CD8-positive, alpha-beta memory T cell (primary cell): ENCODE data around the gene XPR1. TPM values are rescaled to one million over a fixed set of nuclear protein-coding genes. Genes with fewer than 3 reads are reported as not detected.

ENCODE experiments used
- CTCF ChIA-PET: fragments of 350-600 bp; sonication (Branson Sonifier 250); formaldehyde crosslinking; loops from one replicate; lab custom pipeline; 2021; ENCODE audit warnings: antibody characterized with exemption; lab: Charles Lee
- POLR2A ChIA-PET: fragments of 350-600 bp; sonication (Branson Sonifier 250); formaldehyde crosslinking; loops from one replicate; lab custom pipeline; 2021; ENCODE audit warnings: antibody characterized with exemption; lab: Charles Lee
- DNase-seq, 5 donors: peaks; one replicate each; pipeline versions ENCODE4 v3.0.0 to v3.0.0-alpha.2; 2020 to 2022; ENCODE audit warnings: mixed read lengths in 1 of 5
- H3K27ac ChIP-seq: one replicate; pipeline ENCODE4 v1.7.0; 2013; ENCODE audit warnings: low read depth, mild to moderate bottlenecking, low read length, moderate library complexity
- H3K27me3 ChIP-seq: 2 replicates; pipeline ENCODE4 v1.7.0; 2013; ENCODE audit warnings: low read length, mild to moderate bottlenecking; ENCODE audit not compliant: insufficient read depth, poor library complexity, severe bottlenecking
- H3K36me3 ChIP-seq: 2 replicates; pipeline ENCODE4 v1.7.0; 2013; ENCODE audit warnings: mild to moderate bottlenecking, low read length, moderate library complexity; ENCODE audit not compliant: insufficient read depth
- H3K4me1 ChIP-seq: 2 replicates; pipeline ENCODE4 v1.7.0; 2013; ENCODE audit warnings: mild to moderate bottlenecking, low read length, moderate library complexity; ENCODE audit not compliant: insufficient read depth
- H3K4me3 ChIP-seq: 2 replicates; pipeline ENCODE4 v1.7.0; 2013; ENCODE audit warnings: mild to moderate bottlenecking, low read length
- H3K9me3 ChIP-seq: 2 replicates; pipeline ENCODE4 v1.7.0; 2013; ENCODE audit warnings: mild to moderate bottlenecking, low read length
- H3K27ac Mint-ChIP-seq, 8 donors: one replicate each; pipeline ENCODE4 v1.8.0; 2020 to 2021; ENCODE audit warnings: mixed read lengths in 8 of 8, mild to moderate bottlenecking in 6 of 8, inconsistent platforms in 3 of 8, moderate library complexity in 3 of 8
- H3K27me3 Mint-ChIP-seq, 2 donors: one replicate each; pipeline ENCODE4 v1.8.0; 2020 to 2021; ENCODE audit warnings: mixed read lengths in 2 of 2, mild to moderate bottlenecking in 1 of 2, moderate library complexity in 1 of 2
- H3K36me3 Mint-ChIP-seq, 3 donors: one replicate each; pipeline ENCODE4 v1.8.0; 2020 to 2021; ENCODE audit warnings: mixed read lengths in 3 of 3, inconsistent platforms in 1 of 3, mild to moderate bottlenecking in 1 of 3
- H3K4me1 Mint-ChIP-seq, 3 donors: one replicate each; pipeline ENCODE4 v1.8.0; 2020 to 2021; ENCODE audit warnings: mixed read lengths in 3 of 3, inconsistent platforms in 1 of 3, mild to moderate bottlenecking in 1 of 3
- H3K4me3 Mint-ChIP-seq, 7 donors: one replicate each; pipeline ENCODE4 v1.8.0; 2020 to 2021; ENCODE audit warnings: mixed read lengths in 7 of 7, mild to moderate bottlenecking in 6 of 7, moderate library complexity in 4 of 7, inconsistent platforms in 2 of 7
- H3K9me3 Mint-ChIP-seq, 5 donors: one replicate each; pipeline ENCODE4 v1.8.0; 2020 to 2022; ENCODE audit warnings: mixed read lengths in 5 of 5, mild to moderate bottlenecking in 3 of 5, moderate library complexity in 2 of 5, inconsistent platforms in 1 of 5
- polyA plus RNA-seq: library from polyadenylated mRNA; unstranded; fragments of 300-500 nt; fragmentation: Illumina TruSeq; gene quantifications from one replicate; pipeline ENCODE4 v1.2.3, GENCODE V29; 2021
- total RNA-seq, 2 experiments: library from RNA; stranded (reverse); gene quantifications; one replicate each; pipeline ENCODE4 v1.2.3, GENCODE V29; 2021

Gene XPR1
- total and polyA plus RNA-seq, 3 experiments from 2014 or later, result 7.6 to 23.2 (median 20.8) TPM

GRCh38 chr1:180906511-180906910, 274.7 kb downstream of the XPR1 start:
- H3K4me3 ChIP-seq, result no peak overlapping the region
- H3K27me3 Mint-ChIP-seq, result peaks cover 7 to 26% of the 10 kb centered on the region in 2 donors
- H3K9me3 Mint-ChIP-seq, result no peaks in the 10 kb centered on the region
- ChIA-PET POLR2A (no interaction called here), CTCF (no interaction called here)
- no peak overlapping the region for H3K27ac Mint-ChIP-seq
- no peaks in the 10 kb centered on the region for H3K27me3 ChIP-seq
- no peaks in the 10 kb centered on the region for H3K4me1 ChIP-seq
- no peaks in the 10 kb centered on the region for H3K9me3 ChIP-seq
- no peaks in the 10 kb centered on the region for H3K36me3 ChIP-seq
- no peak for DNase-seq
- H3K36me3 Mint-ChIP-seq, result no peaks in the 10 kb centered on the region
- H3K4me3 Mint-ChIP-seq, result no peak overlapping the region
- H3K27ac ChIP-seq, result no peak overlapping the region
- H3K4me1 Mint-ChIP-seq, result peaks cover 7 to 16% (median 9%) of the 10 kb centered on the region in 3 donors

GRCh38 chr1:180907313-180908055, 275.7 kb downstream of the XPR1 start:
- ChIA-PET POLR2A (no interaction called here), CTCF (no interaction called here)
- no peak overlapping the region for H3K27ac ChIP-seq
- no peak for DNase-seq
- no peaks in the 10 kb centered on the region for H3K4me1 ChIP-seq
- Mint-ChIP-seq H3K9me3 (no peaks in the 10 kb centered on the region), H3K36me3 (no peaks in the 10 kb centered on the region), H3K27ac (no peak overlapping the region), H3K27me3 (peaks cover 11 to 31% of the 10 kb centered on the region in 2 donors), H3K4me1 (peaks cover 7 to 19% (median 15%) of the 10 kb centered on the region in 3 donors), H3K4me3 (no peak overlapping the region)
- peaks cover 3% of the 10 kb centered on the region for H3K27me3 ChIP-seq
- no peaks in the 10 kb centered on the region for H3K36me3 ChIP-seq
- H3K9me3 ChIP-seq, result no peaks in the 10 kb centered on the region
- H3K4me3 ChIP-seq, result no peak overlapping the region

GRCh38 chr1:180908074-180908765, 276.4 kb downstream of the XPR1 start:
- ChIA-PET POLR2A (no interaction called here), CTCF (no interaction called here)
- Mint-ChIP-seq H3K27ac (peak overlapping the region in 1 of 8 donors; percentile 9), H3K4me3 (no peak overlapping the region), H3K27me3 (peaks cover 11 to 31% of the 10 kb centered on the region in 2 donors), H3K4me1 (peaks cover 7 to 19% (median 15%) of the 10 kb centered on the region in 3 donors), H3K36me3 (no peaks in the 10 kb centered on the region), H3K9me3 (no peaks in the 10 kb centered on the region)
- no peak for DNase-seq
- Histone ChIP-seq H3K9me3 (no peaks in the 10 kb centered on the region), H3K4me1 (no peaks in the 10 kb centered on the region), H3K27ac (no peak overlapping the region), H3K36me3 (no peaks in the 10 kb centered on the region), H3K27me3 (peaks cover 3% of the 10 kb centered on the region), H3K4me3 (no peak overlapping the region)

- H3K27ac ChIP-seq, result no peak overlapping the region
- ChIA-PET CTCF (no interaction called here), POLR2A (no interaction called here)
- H3K4me1 Mint-ChIP-seq, result peaks cover 7 to 25% (median 23%) of the 10 kb centered on the region in 3 donors
- H3K4me1 ChIP-seq, result no peaks in the 10 kb centered on the region
- H3K27me3 Mint-ChIP-seq, result peaks cover 11 to 38% of the 10 kb centered on the region in 2 donors
- H3K9me3 ChIP-seq, result no peaks in the 10 kb centered on the region
- H3K27me3 ChIP-seq, result peaks cover 3% of the 10 kb centered on the region
- no peaks in the 10 kb centered on the region for H3K36me3 Mint-ChIP-seq
- no peak overlapping the region for H3K4me3 ChIP-seq
- H3K9me3 Mint-ChIP-seq, result no peaks in the 10 kb centered on the region
- H3K27ac Mint-ChIP-seq, result no peak overlapping the region
- DNase-seq, result no peak
- H3K36me3 ChIP-seq, result no peaks in the 10 kb centered on the region
- H3K4me3 Mint-ChIP-seq, result peak overlapping the region in 3 of 7 donors; percentile 11 to 34 (median 25)
Measured at GRCh38 chr1:180909005-180909414, 277.2 kb downstream of the XPR1 start.

GRCh38 chr1:180909462-180909976, 277.7 kb downstream of the XPR1 start:
- Histone ChIP-seq H3K4me3 (no peak overlapping the region), H3K36me3 (no peaks in the 10 kb centered on the region), H3K4me1 (no peaks in the 10 kb centered on the region), H3K27me3 (peaks cover 3% of the 10 kb centered on the region), H3K9me3 (no peaks in the 10 kb centered on the region), H3K27ac (no peak overlapping the region)
- no peak for DNase-seq
- Mint-ChIP-seq H3K27me3 (peaks cover 11 to 41% of the 10 kb centered on the region in 2 donors), H3K4me3 (no peak overlapping the region), H3K36me3 (no peaks in the 10 kb centered on the region), H3K4me1 (peaks cover 7 to 26% (median 24%) of the 10 kb centered on the region in 3 donors), H3K9me3 (no peaks in the 10 kb centered on the region), H3K27ac (peak overlapping the region in 1 of 8 donors; percentile 31)
- ChIA-PET CTCF (no interaction called here), POLR2A (no interaction called here)

GRCh38 chr1:180911640-180912191, 279.9 kb downstream of the XPR1 start:
- H3K36me3 ChIP-seq, result no peaks in the 10 kb centered on the region
- peaks cover 7 to 26% (median 24%) of the 10 kb centered on the region in 3 donors for H3K4me1 Mint-ChIP-seq
- peaks cover 3% of the 10 kb centered on the region for H3K27me3 ChIP-seq
- ChIA-PET POLR2A (no interaction called here), CTCF (no interaction called here)
- H3K27ac Mint-ChIP-seq, result no peak overlapping the region
- H3K36me3 Mint-ChIP-seq, result no peaks in the 10 kb centered on the region
- no peaks in the 10 kb centered on the region for H3K9me3 ChIP-seq
- H3K27ac ChIP-seq, result no peak overlapping the region
- H3K27me3 Mint-ChIP-seq, result peaks cover 17 to 49% of the 10 kb centered on the region in 2 donors
- H3K9me3 Mint-ChIP-seq, result no peaks in the 10 kb centered on the region
- no peak for DNase-seq
- H3K4me3 ChIP-seq, result no peak overlapping the region
- H3K4me3 Mint-ChIP-seq, result peak overlapping the region in 3 of 7 donors; percentile 19 to 54 (median 22)
- no peaks in the 10 kb centered on the region for H3K4me1 ChIP-seq

- Mint-ChIP-seq H3K27me3 (peaks cover 17 to 47% of the 10 kb centered on the region in 2 donors), H3K9me3 (no peaks in the 10 kb centered on the region), H3K4me1 (peaks cover 7 to 26% (median 24%) of the 10 kb centered on the region in 3 donors), H3K4me3 (peak overlapping the region in 2 of 7 donors; percentile 19 to 22), H3K27ac (no peak overlapping the region), H3K36me3 (no peaks in the 10 kb centered on the region)
- no peak overlapping the region for H3K27ac ChIP-seq
- peaks cover 3% of the 10 kb centered on the region for H3K27me3 ChIP-seq
- CTCF ChIA-PET, result no interaction called here
- no peak for DNase-seq
- no peaks in the 10 kb centered on the region for H3K9me3 ChIP-seq
- POLR2A ChIA-PET, result no interaction called here
- no peaks in the 10 kb centered on the region for H3K36me3 ChIP-seq
- H3K4me1 ChIP-seq, result no peaks in the 10 kb centered on the region
- H3K4me3 ChIP-seq, result no peak overlapping the region
Measured at GRCh38 chr1:180912211-180912800, 280.5 kb downstream of the XPR1 start.
